HepG2 (cell line): ENCODE measurements around the gene CLCN2. TPM values are rescaled to one million over a fixed set of nuclear protein-coding genes. Genes with fewer than 3 reads are reported as not detected.
A peak's percentile ranks its signal among the peaks of the same experiment; 100 is the strongest.

Experiments used
- ATF7-NPFF ChIP-seq: sonication (generic); formaldehyde crosslinking; IDR thresholded peaks from 2 replicates; pipeline ENCODE4 v1.8.1; 2023; ENCODE audit warnings: mild to moderate bottlenecking, low read depth, missing genetic modification reagents, moderate library complexity
- FOXK1 ChIP-seq: sonication (generic); formaldehyde crosslinking; IDR thresholded peaks from 2 replicates; pipeline ENCODE4 v1.4.0; 2020; ENCODE audit warnings: low read depth, missing genetic modification reagents, borderline replicate concordance
- HOXA3 ChIP-seq: sonication (generic); formaldehyde crosslinking; IDR thresholded peaks from 2 replicates; pipeline ENCODE4 v1.5.0; 2020; ENCODE audit warnings: missing genetic modification reagents
- HOXA5 ChIP-seq: sonication (generic); formaldehyde crosslinking; IDR thresholded peaks from 2 replicates; pipeline ENCODE4 v1.4.0; 2020; ENCODE audit warnings: missing genetic modification reagents
- KLF15 ChIP-seq: sonication (generic); formaldehyde crosslinking; IDR thresholded peaks from 2 replicates; pipeline ENCODE4 v1.8.1; 2023; ENCODE audit warnings: borderline replicate concordance, mild to moderate bottlenecking, inconsistent platforms, missing genetic modification reagents, mixed read lengths
- NR2C2 ChIP-seq: sonication (generic); formaldehyde crosslinking; IDR thresholded peaks from 2 replicates; pipeline ENCODE4 v1.4.0; 2020; ENCODE audit warnings: missing genetic modification reagents, mild to moderate bottlenecking, moderate library complexity, borderline replicate concordance
- STAG1 ChIP-seq: sonication (generic); formaldehyde crosslinking; IDR thresholded peaks from 2 replicates; pipeline ENCODE4 v1.4.0; 2020; ENCODE audit warnings: missing genetic modification reagents
- SUZ12 ChIP-seq: fragments of 150-350 bp; IDR thresholded peaks from 2 replicates; pipeline ENCODE4 v1.6.1; 2014; ENCODE audit warnings: low read depth, low read length
- ZFY ChIP-seq: sonication (generic); formaldehyde crosslinking; IDR thresholded peaks from 2 replicates; pipeline ENCODE4 v1.4.0; 2020; ENCODE audit warnings: missing genetic modification reagents
- ZNF12 ChIP-seq: sonication (generic); formaldehyde crosslinking; IDR thresholded peaks from 2 replicates; pipeline ENCODE4 v1.5.0; 2020; ENCODE audit warnings: missing genetic modification reagents
- ZNF317 ChIP-seq: sonication (generic); formaldehyde crosslinking; IDR thresholded peaks from 2 replicates; pipeline ENCODE4 v1.5.0; 2020; ENCODE audit warnings: mild to moderate bottlenecking, missing genetic modification reagents
- ZNF619 ChIP-seq: sonication (generic); formaldehyde crosslinking; IDR thresholded peaks from 2 replicates; pipeline ENCODE4 v1.4.0; 2020; ENCODE audit warnings: mild to moderate bottlenecking, missing genetic modification reagents
- ZSCAN25 ChIP-seq: sonication (generic); formaldehyde crosslinking; IDR thresholded peaks from 2 replicates; pipeline ENCODE4 v1.8.0; 2022; ENCODE audit warnings: mild to moderate bottlenecking, missing genetic modification reagents
- polyA plus RNA-seq, 8 experiments: library from polyadenylated mRNA; depleted of rRNA in 3 of 8; stranded (reverse) in 7 of 8; unstranded in 1 of 8; fragments of >200 nt; fragmentation: Illumina TruSeq in 4 of 8; extraction: Trizol in 4 of 8; gene quantifications; 2 replicates each; pipeline versions ENCODE4 v1.2.1 to v1.2.3, GENCODE V29; 2011 to 2016; ENCODE audit warnings: low read depth in 4 of 8, missing spikeins in 1 of 8, mixed read lengths in 1 of 8; ENCODE audit not compliant: insufficient read depth in 1 of 8
- total RNA-seq, 5 experiments: library from RNA; depleted of rRNA; stranded (reverse); fragments of >200 nt; fragmentation: Illumina TruSeq; extraction: Trizol; gene quantifications; 2 replicates each; pipeline ENCODE4 v1.2.3, GENCODE V29; 2016; ENCODE audit warnings: low read depth in 1 of 5
- TF ChIP-seq, protein P1 (sequence below): sonication (generic); formaldehyde crosslinking; IDR thresholded peaks from 2 replicates; pipeline ENCODE4 v1.5.1; 2020; ENCODE audit warnings: missing genetic modification reagents, mild to moderate bottlenecking, borderline replicate concordance
- TF ChIP-seq, protein P2 (sequence below): sonication (generic); formaldehyde crosslinking; IDR thresholded peaks from 2 replicates; pipeline ENCODE4 v1.8.0; 2022; ENCODE audit warnings: missing genetic modification reagents, mild to moderate bottlenecking, borderline replicate concordance
- TF ChIP-seq, protein P3 (sequence below): sonication (generic); formaldehyde crosslinking; IDR thresholded peaks from 2 replicates; pipeline ENCODE4 v1.5.1; 2020; ENCODE audit warnings: mild to moderate bottlenecking, missing genetic modification reagents, borderline replicate concordance
- TF ChIP-seq, protein P4 (sequence below): sonication (generic); formaldehyde crosslinking; IDR thresholded peaks from 2 replicates; pipeline ENCODE4 v1.5.1; 2020; ENCODE audit warnings: mild to moderate bottlenecking, missing genetic modification reagents, moderate library complexity
- TF ChIP-seq, protein P5 (sequence below): sonication (generic); formaldehyde crosslinking; IDR thresholded peaks from 2 replicates; pipeline ENCODE4 v1.9.0; 2021; ENCODE audit warnings: missing genetic modification reagents, mild to moderate bottlenecking, borderline replicate concordance
- TF ChIP-seq, protein P6 (sequence below): sonication (generic); formaldehyde crosslinking; IDR thresholded peaks from 2 replicates; pipeline ENCODE4 v1.4.0; 2020; ENCODE audit warnings: missing genetic modification reagents

Gene CLCN2
- total and polyA plus RNA-seq, 2 of the 13 experiments (the other 11 are each of a cell fraction or from before 2014, with no cell fraction given) = 11.4 to 13.5 TPM

DNA sequence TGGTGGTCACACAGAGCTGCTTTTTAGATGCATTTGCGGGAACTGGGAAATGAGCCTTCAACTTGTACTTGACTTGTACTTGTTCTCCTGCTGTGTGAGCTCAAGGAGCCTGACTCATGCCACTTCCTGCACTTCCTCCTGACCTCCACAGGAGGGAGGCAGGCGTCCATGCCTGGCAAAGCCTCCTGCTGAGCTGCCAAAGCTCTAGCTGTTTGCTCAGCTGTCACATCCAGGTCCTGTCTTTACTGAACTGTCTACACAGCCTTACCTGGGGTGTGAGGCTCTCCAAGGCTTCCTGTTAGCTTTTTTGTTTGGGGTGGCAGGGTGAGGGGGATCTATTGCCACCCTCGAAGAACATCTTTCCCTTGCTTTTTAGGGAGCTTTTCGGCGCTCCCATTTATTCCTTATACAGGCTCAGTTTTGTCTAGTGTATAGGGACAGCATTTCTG is 10.2 kb upstream of the CLCN2 start (continued):
- TF ChIP-seq, protein P1, sequence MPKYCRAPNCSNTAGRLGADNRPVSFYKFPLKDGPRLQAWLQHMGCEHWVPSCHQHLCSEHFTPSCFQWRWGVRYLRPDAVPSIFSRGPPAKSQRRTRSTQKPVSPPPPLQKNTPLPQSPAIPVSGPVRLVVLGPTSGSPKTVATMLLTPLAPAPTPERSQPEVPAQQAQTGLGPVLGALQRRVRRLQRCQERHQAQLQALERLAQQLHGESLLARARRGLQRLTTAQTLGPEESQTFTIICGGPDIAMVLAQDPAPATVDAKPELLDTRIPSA (CRISPR knock-in tag) = no peak
- TF ChIP-seq SUZ12 (no peak), FOXK1 (CRISPR knock-in tag) (no peak), KLF15 (CRISPR knock-in tag) (no peak), ATF7-NPFF (CRISPR knock-in tag) (no peak), ZNF317 (CRISPR knock-in tag) (no peak), ZNF619 (CRISPR knock-in tag) (0 out of 2 replicates have a peak, but pooled peaks have one; percentile 43), ZFY (no peak), ZSCAN25 (0 out of 2 replicates have a peak, but pooled peaks have one; percentile 42), NR2C2 (CRISPR knock-in tag) (no peak), HOXA5 (no peak), STAG1 (CRISPR knock-in tag) (peak; percentile 98), HOXA3 (no peak; the same call in 1 of the 2 replicates), ZNF12 (CRISPR knock-in tag) (peak; percentile 89)
- TF ChIP-seq, protein P2, sequence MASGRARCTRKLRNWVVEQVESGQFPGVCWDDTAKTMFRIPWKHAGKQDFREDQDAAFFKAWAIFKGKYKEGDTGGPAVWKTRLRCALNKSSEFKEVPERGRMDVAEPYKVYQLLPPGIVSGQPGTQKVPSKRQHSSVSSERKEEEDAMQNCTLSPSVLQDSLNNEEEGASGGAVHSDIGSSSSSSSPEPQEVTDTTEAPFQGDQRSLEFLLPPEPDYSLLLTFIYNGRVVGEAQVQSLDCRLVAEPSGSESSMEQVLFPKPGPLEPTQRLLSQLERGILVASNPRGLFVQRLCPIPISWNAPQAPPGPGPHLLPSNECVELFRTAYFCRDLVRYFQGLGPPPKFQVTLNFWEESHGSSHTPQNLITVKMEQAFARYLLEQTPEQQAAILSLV (CRISPR knock-in tag) = no peak
- TF ChIP-seq, protein P3, sequence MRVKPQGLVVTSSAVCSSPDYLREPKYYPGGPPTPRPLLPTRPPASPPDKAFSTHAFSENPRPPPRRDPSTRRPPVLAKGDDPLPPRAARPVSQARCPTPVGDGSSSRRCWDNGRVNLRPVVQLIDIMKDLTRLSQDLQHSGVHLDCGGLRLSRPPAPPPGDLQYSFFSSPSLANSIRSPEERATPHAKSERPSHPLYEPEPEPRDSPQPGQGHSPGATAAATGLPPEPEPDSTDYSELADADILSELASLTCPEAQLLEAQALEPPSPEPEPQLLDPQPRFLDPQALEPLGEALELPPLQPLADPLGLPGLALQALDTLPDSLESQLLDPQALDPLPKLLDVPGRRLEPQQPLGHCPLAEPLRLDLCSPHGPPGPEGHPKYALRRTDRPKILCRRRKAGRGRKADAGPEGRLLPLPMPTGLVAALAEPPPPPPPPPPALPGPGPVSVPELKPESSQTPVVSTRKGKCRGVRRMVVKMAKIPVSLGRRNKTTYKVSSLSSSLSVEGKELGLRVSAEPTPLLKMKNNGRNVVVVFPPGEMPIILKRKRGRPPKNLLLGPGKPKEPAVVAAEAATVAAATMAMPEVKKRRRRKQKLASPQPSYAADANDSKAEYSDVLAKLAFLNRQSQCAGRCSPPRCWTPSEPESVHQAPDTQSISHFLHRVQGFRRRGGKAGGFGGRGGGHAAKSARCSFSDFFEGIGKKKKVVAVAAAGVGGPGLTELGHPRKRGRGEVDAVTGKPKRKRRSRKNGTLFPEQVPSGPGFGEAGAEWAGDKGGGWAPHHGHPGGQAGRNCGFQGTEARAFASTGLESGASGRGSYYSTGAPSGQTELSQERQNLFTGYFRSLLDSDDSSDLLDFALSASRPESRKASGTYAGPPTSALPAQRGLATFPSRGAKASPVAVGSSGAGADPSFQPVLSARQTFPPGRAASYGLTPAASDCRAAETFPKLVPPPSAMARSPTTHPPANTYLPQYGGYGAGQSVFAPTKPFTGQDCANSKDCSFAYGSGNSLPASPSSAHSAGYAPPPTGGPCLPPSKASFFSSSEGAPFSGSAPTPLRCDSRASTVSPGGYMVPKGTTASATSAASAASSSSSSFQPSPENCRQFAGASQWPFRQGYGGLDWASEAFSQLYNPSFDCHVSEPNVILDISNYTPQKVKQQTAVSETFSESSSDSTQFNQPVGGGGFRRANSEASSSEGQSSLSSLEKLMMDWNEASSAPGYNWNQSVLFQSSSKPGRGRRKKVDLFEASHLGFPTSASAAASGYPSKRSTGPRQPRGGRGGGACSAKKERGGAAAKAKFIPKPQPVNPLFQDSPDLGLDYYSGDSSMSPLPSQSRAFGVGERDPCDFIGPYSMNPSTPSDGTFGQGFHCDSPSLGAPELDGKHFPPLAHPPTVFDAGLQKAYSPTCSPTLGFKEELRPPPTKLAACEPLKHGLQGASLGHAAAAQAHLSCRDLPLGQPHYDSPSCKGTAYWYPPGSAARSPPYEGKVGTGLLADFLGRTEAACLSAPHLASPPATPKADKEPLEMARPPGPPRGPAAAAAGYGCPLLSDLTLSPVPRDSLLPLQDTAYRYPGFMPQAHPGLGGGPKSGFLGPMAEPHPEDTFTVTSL (CRISPR knock-in tag) = no peak
- TF ChIP-seq, protein P4, sequence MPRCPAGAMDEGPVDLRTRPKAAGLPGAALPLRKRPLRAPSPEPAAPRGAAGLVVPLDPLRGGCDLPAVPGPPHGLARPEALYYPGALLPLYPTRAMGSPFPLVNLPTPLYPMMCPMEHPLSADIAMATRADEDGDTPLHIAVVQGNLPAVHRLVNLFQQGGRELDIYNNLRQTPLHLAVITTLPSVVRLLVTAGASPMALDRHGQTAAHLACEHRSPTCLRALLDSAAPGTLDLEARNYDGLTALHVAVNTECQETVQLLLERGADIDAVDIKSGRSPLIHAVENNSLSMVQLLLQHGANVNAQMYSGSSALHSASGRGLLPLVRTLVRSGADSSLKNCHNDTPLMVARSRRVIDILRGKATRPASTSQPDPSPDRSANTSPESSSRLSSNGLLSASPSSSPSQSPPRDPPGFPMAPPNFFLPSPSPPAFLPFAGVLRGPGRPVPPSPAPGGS = no peak
- TF ChIP-seq, protein P5, sequence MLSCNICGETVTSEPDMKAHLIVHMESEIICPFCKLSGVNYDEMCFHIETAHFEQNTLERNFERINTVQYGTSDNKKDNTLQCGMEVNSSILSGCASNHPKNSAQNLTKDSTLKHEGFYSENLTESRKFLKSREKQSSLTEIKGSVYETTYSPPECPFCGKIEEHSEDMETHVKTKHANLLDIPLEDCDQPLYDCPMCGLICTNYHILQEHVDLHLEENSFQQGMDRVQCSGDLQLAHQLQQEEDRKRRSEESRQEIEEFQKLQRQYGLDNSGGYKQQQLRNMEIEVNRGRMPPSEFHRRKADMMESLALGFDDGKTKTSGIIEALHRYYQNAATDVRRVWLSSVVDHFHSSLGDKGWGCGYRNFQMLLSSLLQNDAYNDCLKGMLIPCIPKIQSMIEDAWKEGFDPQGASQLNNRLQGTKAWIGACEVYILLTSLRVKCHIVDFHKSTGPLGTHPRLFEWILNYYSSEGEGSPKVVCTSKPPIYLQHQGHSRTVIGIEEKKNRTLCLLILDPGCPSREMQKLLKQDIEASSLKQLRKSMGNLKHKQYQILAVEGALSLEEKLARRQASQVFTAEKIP (CRISPR knock-in tag) = no peak
- TF ChIP-seq, protein P6, sequence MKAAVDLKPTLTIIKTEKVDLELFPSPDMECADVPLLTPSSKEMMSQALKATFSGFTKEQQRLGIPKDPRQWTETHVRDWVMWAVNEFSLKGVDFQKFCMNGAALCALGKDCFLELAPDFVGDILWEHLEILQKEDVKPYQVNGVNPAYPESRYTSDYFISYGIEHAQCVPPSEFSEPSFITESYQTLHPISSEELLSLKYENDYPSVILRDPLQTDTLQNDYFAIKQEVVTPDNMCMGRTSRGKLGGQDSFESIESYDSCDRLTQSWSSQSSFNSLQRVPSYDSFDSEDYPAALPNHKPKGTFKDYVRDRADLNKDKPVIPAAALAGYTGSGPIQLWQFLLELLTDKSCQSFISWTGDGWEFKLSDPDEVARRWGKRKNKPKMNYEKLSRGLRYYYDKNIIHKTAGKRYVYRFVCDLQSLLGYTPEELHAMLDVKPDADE (CRISPR knock-in tag) = no peak
